Activated B cell treated with CpG ODN at 0.5 μM for 24 hours (primary cell): Measurements from ENCODE around the gene ZNF175. TPM values are rescaled to one million over a fixed set of nuclear protein-coding genes. Genes with fewer than 3 reads are reported as not detected.
"Not testable (repeated sequence)": the region's sequence is repeated elsewhere in the genome, so short reads cannot be mapped to it uniquely, and the experiment has no call there.

Source experiments
- ATAC-seq: fragments of 200-7000 bp; cut with Tn5 transposase; one replicate; pipeline ENCODE4 v1.10.0; 2021; ENCODE audit warnings: low read depth, mild to moderate bottlenecking, moderate library complexity
- CTCF ChIA-PET: fragments of 350-600 bp; sonication (Branson Sonifier 250); formaldehyde crosslinking; loops from one replicate; lab custom pipeline; 2021; ENCODE audit warnings: antibody characterized with exemption; lab: Charles Lee
- POLR2A ChIA-PET: fragments of 350-600 bp; sonication (Branson Sonifier 250); formaldehyde crosslinking; loops from one replicate; lab custom pipeline; 2021; ENCODE audit warnings: antibody characterized with exemption; lab: Charles Lee
- DNase-seq: peaks from one replicate; pipeline ENCODE4 v3.0.0; 2022
- H3K27ac Mint-ChIP-seq: one replicate; pipeline ENCODE4 v1.8.0; 2020; ENCODE audit warnings: mixed read lengths
- H3K27me3 Mint-ChIP-seq: one replicate; pipeline ENCODE4 v1.8.0; 2021; ENCODE audit warnings: mixed read lengths
- H3K36me3 Mint-ChIP-seq: one replicate; pipeline ENCODE4 v1.8.0; 2021; ENCODE audit warnings: low read depth, mixed read lengths
- H3K4me1 Mint-ChIP-seq: one replicate; pipeline ENCODE4 v1.8.0; 2021; ENCODE audit warnings: mixed read lengths
- H3K4me3 Mint-ChIP-seq: one replicate; pipeline ENCODE4 v1.8.0; 2020; ENCODE audit warnings: mild to moderate bottlenecking, mixed read lengths
- H3K9me3 Mint-ChIP-seq: one replicate; pipeline ENCODE4 v1.8.0; 2020; ENCODE audit warnings: mixed read lengths
- CTCF ChIP-seq: fragments of 200-600 bp; IDR thresholded peaks from one replicate; pipeline ENCODE4 v1.8.0; 2022; ENCODE audit warnings: antibody characterized with exemption, mild to moderate bottlenecking
- intact Hi-C: fragments of 100-400 bp; cut with micrococcal nuclease; formaldehyde crosslinking; loops from one replicate; pipeline ENCODE4 v1.15.1; 2024
- total RNA-seq: library from RNA; stranded (reverse); gene quantifications from 2 replicates; pipeline ENCODE4 v1.2.3, GENCODE V29; 2022

Gene ZNF175
- total RNA-seq, 1 donor from 2014 or later = 23.6 TPM

DNA sequence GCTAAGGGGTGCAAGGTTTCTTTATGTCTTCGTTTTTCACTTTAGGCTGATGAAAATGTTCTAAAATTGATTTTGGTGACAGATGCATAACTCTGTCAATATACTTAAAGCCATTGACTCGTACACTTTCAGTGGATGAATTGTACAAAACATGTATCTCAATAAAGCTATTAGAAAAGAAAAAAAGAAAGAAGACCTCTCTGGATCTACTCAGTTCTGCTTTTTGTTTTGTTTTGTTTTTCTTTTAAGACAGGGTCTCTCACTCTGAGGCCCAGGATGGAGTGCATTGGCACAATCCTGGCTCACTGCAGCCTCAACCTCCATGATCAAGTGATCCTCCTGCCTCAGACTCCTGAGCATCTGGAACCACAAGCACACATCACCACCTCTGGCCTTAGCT, 55.6 kb downstream of the ZNF175 start:
- peak overlapping the region; percentile 5 for H3K4me3 Mint-ChIP-seq
- no peaks in the 10 kb centered on the region for H3K9me3 Mint-ChIP-seq
- ATAC-seq (no peak), DNase-seq (no peak)
- intact Hi-C loops = no loop called here
- no peak for TF ChIP-seq CTCF
- H3K36me3 Mint-ChIP-seq = peaks cover 37% of the 10 kb centered on the region
- ChIA-PET POLR2A (interaction anchor here (0.5 kb wide), 1 partner anchor 21 kb away, joined by 6 read pairs; no protein-coding TSS in a partner anchor), CTCF (interaction anchor here (0.7 kb wide), 1 partner anchor 30 kb away, joined by 3 read pairs; no protein-coding TSS in a partner anchor)
- no peaks in the 10 kb centered on the region for H3K27me3 Mint-ChIP-seq
- H3K4me1 Mint-ChIP-seq = peaks cover 31% of the 10 kb centered on the region
- peak overlapping the region; percentile 19 for H3K27ac Mint-ChIP-seq

DNA sequence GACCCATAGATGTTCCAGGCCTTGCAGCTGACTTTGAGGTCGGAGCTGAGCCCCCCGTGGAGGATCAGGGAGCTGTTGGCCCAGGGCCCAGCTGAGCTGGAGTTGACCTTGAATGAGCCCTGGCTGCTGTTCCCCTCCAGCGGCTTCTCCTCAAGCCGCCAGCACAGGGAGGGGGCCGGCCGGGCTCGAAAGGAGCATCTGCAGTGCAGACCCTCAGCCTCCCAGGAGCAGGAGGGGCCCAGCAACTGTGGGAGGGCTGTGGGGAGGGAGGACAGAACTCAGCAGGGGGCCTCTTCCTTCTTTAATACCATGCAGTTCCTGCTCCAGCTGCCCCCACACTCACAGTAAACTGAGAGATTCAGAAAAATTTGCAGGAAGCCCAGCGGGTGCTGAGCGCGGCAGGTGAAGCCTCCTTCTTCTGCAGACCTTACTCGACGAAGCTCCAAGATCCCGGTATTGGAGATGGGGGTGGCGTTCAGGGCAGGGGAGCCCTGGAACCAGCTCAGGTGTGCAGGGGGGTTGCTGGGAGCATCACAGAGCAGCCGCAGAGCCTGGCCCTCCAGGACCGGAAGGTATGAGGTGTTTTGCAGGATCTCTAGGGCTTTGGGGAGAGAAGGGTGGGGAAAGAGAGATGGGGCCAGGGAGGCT, 56.5 kb downstream of the ZNF175 start:
- Mint-ChIP-seq H3K27me3 (no peaks in the 10 kb centered on the region), H3K36me3 (peaks cover 33% of the 10 kb centered on the region), H3K9me3 (no peaks in the 10 kb centered on the region), H3K4me1 (peaks cover 30% of the 10 kb centered on the region), H3K4me3 (peak overlapping the region; percentile 5), H3K27ac (peak overlapping the region; percentile 19)
- CTCF ChIA-PET = no interaction called here
- DNase-seq (no peak), ATAC-seq (no peak)
- TF ChIP-seq CTCF = no peak
- POLR2A ChIA-PET = no interaction called here
- intact Hi-C loops = loop anchor here (1.0 kb wide), 1 partner anchor 20 kb away; no protein-coding TSS in a partner anchor

GRCh38 chr19:51628153-51628939, 57.3 kb downstream of the ZNF175 start:
- H3K27ac Mint-ChIP-seq = peak overlapping the region; percentile 27
- intact Hi-C loops = loop anchor here (1.0 kb wide), 1 partner anchor 19 kb away; no protein-coding TSS in a partner anchor

DNA sequence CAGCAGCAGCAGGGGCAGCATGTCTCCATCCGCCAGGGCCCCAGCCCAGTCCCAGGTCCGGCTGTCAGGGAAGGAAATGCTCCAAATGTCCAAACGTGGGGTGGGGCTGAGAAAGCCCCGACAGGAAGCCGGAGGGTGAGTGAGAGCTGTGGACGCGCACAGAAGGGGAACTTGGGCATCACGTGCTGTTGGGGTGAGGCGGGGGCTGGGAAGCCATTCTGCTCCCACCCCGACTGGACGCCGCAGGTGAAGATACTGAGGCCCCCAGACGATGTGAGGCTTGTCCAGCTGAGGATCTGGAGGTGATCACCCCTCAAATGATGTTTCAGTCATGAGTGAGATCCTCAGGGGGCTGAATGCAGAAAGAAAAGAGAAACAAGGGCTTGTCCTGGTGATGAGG, 59.2 kb downstream of the ZNF175 start, which contains the start of gene SIGLEC5:
SIGLEC5 (minus strand) TSS at position 87 of the 400 bp plus-strand sequence; CDS start at position 21, 66 bp downstream.
- Mint-ChIP-seq H3K4me3 (peak within 1 kb of the TSS; percentile 46), H3K4me1 (peaks cover 30% of the 10 kb centered on the region), H3K36me3 (peaks cover 16% of the 10 kb centered on the region)
- intact Hi-C loops, H3K27ac Mint-ChIP-seq, CTCF ChIA-PET, H3K27me3 Mint-ChIP-seq, H3K9me3 Mint-ChIP-seq, DNase-seq: not testable (repeated sequence)
- POLR2A ChIA-PET = interaction anchor here (0.6 kb wide), 1 partner anchor 665 kb away, joined by 6 read pairs; no protein-coding TSS in a partner anchor
- peak; percentile 72 for ATAC-seq

More at GRCh38 chr19:51628153-51628939, 57.3 kb downstream of the ZNF175 start:
- ChIA-PET POLR2A (interaction anchor here (0.7 kb wide), 1 partner anchor 20 kb away, joined by 3 read pairs; no protein-coding TSS in a partner anchor), CTCF (interaction anchor here (1.1 kb wide), 1 partner anchor 156 kb away, joined by 3 read pairs; no protein-coding TSS in a partner anchor)
- Mint-ChIP-seq H3K9me3 (no peaks in the 10 kb centered on the region), H3K27me3 (no peaks in the 10 kb centered on the region), H3K4me3 (peak overlapping the region; percentile 53), H3K4me1 (peaks cover 30% of the 10 kb centered on the region), H3K36me3 (peaks cover 27% of the 10 kb centered on the region)
- DNase-seq = no peak
- TF ChIP-seq CTCF = no peak
- ATAC-seq = no peak

DNA sequence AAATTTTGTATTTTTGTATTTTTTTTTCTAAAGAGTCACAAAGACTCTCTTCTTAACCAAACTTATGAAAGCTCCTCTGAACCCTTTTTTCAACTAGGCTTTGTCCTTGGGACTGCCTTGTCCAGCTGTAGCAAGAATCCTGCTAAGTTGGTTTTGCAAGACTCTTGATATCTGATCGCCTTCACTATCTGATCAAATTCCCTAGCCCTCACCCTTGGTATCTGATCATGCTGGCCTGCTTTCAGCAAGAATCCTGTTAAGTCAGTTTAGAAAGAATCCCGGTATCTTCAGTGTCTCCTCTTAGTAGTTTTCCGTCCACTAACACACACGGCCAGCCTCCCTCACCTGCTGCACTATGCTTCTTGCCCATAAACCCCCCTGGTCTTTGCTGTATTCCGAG, 61.0 kb downstream of the ZNF175 start:
- H3K9me3 Mint-ChIP-seq = no peaks in the 10 kb centered on the region
- no peak overlapping the region for H3K4me3 Mint-ChIP-seq
- TF ChIP-seq CTCF = no peak
- peaks cover 8% of the 10 kb centered on the region for H3K36me3 Mint-ChIP-seq
- intact Hi-C loops = no loop called here
- ATAC-seq (no peak), DNase-seq (no peak)
- H3K27me3 Mint-ChIP-seq = no peaks in the 10 kb centered on the region
- H3K4me1 Mint-ChIP-seq = peaks cover 23% of the 10 kb centered on the region
- ChIA-PET POLR2A (no interaction called here), CTCF (no interaction called here)
- no peak overlapping the region for H3K27ac Mint-ChIP-seq
